Measurements from ENCODE around the gene CRELD2.

Gene CRELD2

GRCh38 chr22:49884075-49884474 is 34.4 kb upstream of the CRELD2 start:
- DNase-seq (ENCODE audit: low spot score): no peak
- TF ChIP-seq, protein P1, sequence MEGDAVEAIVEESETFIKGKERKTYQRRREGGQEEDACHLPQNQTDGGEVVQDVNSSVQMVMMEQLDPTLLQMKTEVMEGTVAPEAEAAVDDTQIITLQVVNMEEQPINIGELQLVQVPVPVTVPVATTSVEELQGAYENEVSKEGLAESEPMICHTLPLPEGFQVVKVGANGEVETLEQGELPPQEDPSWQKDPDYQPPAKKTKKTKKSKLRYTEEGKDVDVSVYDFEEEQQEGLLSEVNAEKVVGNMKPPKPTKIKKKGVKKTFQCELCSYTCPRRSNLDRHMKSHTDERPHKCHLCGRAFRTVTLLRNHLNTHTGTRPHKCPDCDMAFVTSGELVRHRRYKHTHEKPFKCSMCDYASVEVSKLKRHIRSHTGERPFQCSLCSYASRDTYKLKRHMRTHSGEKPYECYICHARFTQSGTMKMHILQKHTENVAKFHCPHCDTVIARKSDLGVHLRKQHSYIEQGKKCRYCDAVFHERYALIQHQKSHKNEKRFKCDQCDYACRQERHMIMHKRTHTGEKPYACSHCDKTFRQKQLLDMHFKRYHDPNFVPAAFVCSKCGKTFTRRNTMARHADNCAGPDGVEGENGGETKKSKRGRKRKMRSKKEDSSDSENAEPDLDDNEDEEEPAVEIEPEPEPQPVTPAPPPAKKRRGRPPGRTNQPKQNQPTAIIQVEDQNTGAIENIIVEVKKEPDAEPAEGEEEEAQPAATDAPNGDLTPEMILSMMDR (IDR thresholded peaks at IDR 0.05): no peak
- Histone ChIP-seq H3K4me3 (no peak overlapping the region), H3K27ac (no peak overlapping the region)

DNA sequence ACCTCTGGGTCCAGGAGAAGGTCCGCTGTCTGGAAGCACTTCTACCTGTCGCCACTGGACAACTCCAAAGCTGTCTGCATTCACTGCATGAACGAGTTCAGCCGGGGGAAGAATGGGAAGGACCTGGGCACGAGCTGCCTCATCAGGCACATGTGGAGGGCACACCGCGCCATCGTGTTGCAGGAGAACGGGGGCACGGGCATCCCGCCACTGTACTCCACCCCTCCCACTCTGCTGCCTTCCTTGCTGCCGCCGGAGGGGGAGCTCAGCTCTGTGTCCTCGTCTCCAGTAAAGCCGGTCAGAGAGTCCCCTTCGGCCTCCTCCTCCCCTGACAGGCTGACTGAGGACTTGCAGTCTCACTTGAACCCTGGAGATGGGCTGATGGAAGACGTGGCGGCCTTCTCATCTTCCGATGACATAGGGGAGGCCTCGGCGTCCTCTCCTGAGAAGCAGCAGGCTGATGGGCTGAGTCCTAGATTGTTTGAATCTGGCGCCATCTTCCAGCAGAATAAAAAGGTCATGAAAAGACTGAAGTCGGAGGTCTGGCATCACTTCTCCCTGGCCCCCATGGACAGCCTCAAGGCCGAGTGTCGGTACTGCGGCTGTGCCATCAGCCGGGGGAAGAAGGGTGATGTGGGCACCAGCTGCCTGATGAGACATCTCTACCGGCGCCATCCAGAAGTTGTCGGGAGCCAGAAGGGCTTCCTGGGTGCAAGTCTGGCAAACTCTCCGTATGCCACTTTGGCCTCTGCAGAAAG is 33.8 kb upstream of the CRELD2 start:
- no peak for DNase-seq (ENCODE audit: low spot score)
- TF ChIP-seq, protein P1 (IDR thresholded peaks at IDR 0.05): no peak
- Histone ChIP-seq H3K27ac (no peak overlapping the region), H3K4me3 (no peak overlapping the region)

DNA sequence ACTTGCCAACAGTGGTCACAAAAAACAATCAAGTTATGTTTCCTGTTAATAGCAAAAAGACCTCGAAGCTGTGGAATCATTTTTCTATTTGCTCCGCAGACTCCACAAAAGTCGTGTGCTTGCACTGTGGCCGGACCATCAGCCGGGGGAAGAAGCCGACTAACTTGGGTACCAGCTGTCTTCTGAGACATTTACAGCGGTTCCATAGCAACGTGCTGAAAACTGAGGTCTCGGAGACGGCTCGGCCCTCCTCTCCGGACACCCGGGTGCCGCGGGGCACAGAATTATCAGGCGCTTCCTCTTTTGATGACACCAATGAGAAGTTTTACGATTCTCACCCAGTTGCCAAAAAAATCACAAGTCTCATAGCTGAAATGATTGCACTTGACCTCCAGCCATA is 33.2 kb upstream of the CRELD2 start:
- DNase-seq (ENCODE audit: low spot score): no peak
- TF ChIP-seq, protein P1 (IDR thresholded peaks at IDR 0.05): no peak
- Histone ChIP-seq H3K4me3 (no peak overlapping the region), H3K27ac (no peak overlapping the region)

DNA sequence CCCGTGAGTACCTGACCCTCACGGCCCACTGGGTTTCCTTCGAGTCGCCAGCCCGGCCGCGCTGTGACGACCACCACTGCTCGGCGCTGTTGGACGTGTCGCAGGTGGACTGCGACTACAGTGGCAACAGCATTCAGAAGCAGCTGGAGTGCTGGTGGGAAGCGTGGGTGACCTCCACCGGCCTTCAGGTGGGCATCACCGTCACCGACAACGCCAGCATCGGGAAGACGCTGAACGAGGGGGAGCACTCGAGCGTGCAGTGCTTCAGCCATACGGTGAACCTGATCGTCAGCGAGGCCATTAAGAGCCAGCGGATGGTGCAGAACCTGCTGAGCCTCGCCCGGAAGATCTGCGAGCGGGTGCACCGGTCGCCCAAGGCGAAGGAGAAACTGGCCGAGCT is 32.6 kb upstream of the CRELD2 start:
- TF ChIP-seq, protein P1 (IDR thresholded peaks at IDR 0.05): no peak
- no peak for DNase-seq (ENCODE audit: low spot score)
- no peak overlapping the region for H3K27ac ChIP-seq
- H3K4me3 ChIP-seq: no peak overlapping the region

DNA sequence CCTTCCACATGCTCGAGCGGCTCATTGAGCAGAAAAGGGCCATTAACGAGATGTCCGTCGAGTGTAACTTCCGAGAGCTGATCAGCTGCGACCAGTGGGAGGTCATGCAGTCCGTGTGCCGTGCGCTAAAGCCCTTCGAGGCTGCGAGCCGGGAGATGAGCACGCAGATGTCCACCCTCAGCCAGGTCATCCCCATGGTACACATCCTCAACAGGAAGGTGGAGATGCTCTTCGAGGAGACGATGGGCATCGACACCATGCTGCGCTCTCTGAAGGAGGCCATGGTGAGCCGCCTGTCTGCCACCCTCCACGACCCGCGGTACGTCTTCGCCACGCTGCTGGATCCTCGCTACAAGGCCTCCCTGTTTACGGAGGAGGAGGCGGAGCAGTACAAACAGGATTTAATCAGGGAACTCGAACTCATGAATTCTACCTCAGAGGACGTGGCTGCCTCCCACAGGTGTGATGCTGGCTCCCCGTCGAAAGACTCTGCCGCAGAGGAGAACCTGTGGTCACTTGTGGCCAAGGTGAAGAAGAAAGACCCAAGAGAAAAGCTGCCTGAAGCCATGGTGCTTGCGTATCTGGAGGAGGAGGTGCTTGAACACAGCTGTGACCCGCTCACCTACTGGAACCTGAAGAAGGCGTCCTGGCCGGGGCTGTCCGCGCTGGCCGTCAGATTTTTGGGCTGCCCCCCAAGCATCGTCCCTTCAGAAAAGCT is 31.9 kb upstream of the CRELD2 start:
- TF ChIP-seq, protein P1 (IDR thresholded peaks at IDR 0.05): no peak
- no peak overlapping the region for H3K4me3 ChIP-seq
- DNase-seq (ENCODE audit: low spot score): no peak
- H3K27ac ChIP-seq: no peak overlapping the region

DNA sequence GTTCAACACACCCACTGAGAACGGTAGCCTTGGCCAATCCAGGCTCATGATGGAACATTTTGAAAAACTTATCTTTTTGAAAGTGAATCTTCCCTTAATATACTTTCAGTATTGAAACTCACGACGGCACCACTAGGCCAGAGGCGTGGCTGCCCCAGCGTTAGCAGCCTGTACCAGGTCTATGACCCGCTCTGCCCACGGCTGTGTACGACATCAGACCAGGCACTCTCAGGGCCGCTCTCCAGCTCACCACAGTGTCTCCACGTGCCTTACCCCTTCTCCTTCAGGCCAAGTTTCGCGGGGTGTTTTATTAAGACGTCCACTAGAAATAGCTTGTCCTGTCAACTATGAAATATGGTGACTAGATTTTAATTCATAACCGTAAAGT is 31.4 kb upstream of the CRELD2 start:
- H3K4me3 ChIP-seq: no peak overlapping the region
- TF ChIP-seq, protein P1 (IDR thresholded peaks at IDR 0.05): no peak

DNA sequence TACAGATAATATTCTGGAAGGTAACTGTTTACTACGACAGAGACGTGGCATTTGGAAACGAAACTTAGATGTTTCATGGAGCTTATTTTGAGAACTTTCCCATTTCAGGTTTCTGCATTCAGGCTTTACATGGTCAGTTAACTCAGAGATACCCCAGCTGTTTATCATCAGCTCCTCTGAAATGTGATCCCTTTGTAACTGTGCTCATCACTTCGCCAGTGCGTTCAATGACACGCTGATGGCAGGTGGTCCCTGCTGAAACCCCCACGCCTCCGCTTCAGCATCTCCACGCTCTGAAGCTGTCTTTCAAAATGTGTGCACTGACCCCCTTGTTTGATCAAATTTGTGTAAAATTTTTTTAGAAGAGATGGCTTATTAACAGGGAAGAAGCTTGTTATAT is 30.7 kb upstream of the CRELD2 start:
- no peak overlapping the region for H3K4me3 ChIP-seq
- no peak overlapping the region for H3K27ac ChIP-seq
- no peak for DNase-seq (ENCODE audit: low spot score)
- TF ChIP-seq, protein P1 (IDR thresholded peaks at IDR 0.05): no peak

More for the DNA sequence above, 31.4 kb upstream of the CRELD2 start:
- DNase-seq (ENCODE audit: low spot score): no peak
- no peak overlapping the region for H3K27ac ChIP-seq
